Measurements from ENCODE around the gene LCN15. TPM values are rescaled to one million over a fixed set of nuclear protein-coding genes. Genes with fewer than 3 reads are reported as not detected.

The LCN15 gene
- total and polyA plus RNA-seq, 2 of the 13 experiments (the other 11 are each of a cell fraction or from before 2014, with no cell fraction given) = 1.3 to 53.7 TPM

DNA sequence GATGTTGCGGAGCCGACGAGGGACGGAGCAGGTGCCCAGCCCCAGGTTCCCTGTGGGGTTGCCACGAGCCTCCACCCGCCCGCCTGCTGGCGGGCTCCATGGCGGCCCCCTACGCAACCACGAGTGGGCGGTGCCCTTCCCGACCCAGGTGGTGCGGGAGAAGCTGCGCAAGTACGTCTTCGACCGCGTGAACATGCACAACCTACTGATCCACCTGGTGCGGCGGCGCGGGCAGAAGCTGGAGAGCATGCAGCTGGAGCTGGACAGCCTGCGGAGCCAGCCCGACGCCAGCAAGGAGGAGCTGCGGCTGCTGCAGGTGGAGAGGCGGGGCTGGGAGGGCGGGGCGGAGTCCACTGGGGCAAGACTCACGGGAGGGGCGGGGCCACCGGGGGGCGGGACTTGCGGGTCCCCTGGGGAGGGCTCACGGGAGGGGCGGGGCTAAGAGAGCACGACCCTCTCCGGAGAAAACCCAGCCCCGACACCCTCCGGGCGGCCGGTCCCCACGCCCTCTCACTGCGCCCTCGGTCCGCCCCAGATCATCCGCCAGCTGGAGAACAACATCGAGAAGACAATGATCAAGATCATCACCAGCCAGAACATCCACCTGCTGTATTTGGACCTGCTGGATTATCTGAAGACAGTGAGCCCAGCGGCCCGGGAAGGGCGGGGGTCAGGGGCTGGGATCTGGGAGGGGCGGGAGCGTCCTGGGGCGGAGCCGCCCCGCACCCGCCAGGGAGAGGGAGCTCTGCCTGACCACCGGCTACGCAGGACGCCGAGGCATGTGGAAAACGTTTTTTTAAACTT lies 35.7 kb upstream of the LCN15 start (continued):
- TF ChIP-seq TFAP4 (IDR thresholded peaks at IDR 0.05; ENCODE audit: borderline replicate concordance, low read depth) (no peak; the same call in 1 of the 2 replicates), ZNF577 (CRISPR knock-in tag; IDR thresholded peaks at IDR 0.05; ENCODE audit: borderline replicate concordance, low read depth) (no peak), ZNF34 (CRISPR knock-in tag; IDR thresholded peaks at IDR 0.05; ENCODE audit: borderline replicate concordance) (no peak), THRA (CRISPR knock-in tag; IDR thresholded peaks at IDR 0.05; ENCODE audit: borderline replicate concordance) (no peak), ZFX (CRISPR knock-in tag; IDR thresholded peaks at IDR 0.05; ENCODE audit: low read depth) (peak; percentile 33; the same call in 1 of the 2 replicates), ZNF768 (CRISPR knock-in tag; IDR thresholded peaks at IDR 0.05) (0 out of 2 replicates have a peak, but pooled peaks have one; percentile 0), YEATS2 (CRISPR knock-in tag; IDR thresholded peaks at IDR 0.05; ENCODE audit: borderline replicate concordance) (no peak), ZBED4 (CRISPR knock-in tag; IDR thresholded peaks at IDR 0.05; ENCODE audit: borderline replicate concordance) (no peak; the same call in 1 of the 2 replicates), YY1 (IDR thresholded peaks at IDR 0.05; ENCODE audit: insufficient read depth, insufficient replicate concordance, low read depth, low read length) (peak; percentile 66), BCL6 (CRISPR knock-in tag; IDR thresholded peaks at IDR 0.05) (no peak; the same call in 1 of the 2 replicates), BORCS8-MEF2B (CRISPR knock-in tag; IDR thresholded peaks at IDR 0.05) (no peak; the same call in 1 of the 2 replicates), NR2F2 (IDR thresholded peaks at IDR 0.05; ENCODE audit: borderline replicate concordance, low read depth) (no peak), ZNF431 (CRISPR knock-in tag; IDR thresholded peaks at IDR 0.05; ENCODE audit: borderline replicate concordance, low read depth) (no peak), TEAD3 (CRISPR knock-in tag; optimal IDR thresholded peaks at IDR 0.05; ENCODE audit: borderline replicate concordance) (peak; percentile 15), ZNF878 (CRISPR knock-in tag; IDR thresholded peaks at IDR 0.05) (no peak), SNAI1 (CRISPR knock-in tag; IDR thresholded peaks at IDR 0.05; ENCODE audit: borderline replicate concordance) (no peak), ZNF460 (CRISPR knock-in tag; IDR thresholded peaks at IDR 0.05; ENCODE audit: borderline replicate concordance) (no peak), PLSCR1 (CRISPR knock-in tag; IDR thresholded peaks at IDR 0.05; ENCODE audit: borderline replicate concordance) (no peak)
- TF ChIP-seq, protein P1, sequence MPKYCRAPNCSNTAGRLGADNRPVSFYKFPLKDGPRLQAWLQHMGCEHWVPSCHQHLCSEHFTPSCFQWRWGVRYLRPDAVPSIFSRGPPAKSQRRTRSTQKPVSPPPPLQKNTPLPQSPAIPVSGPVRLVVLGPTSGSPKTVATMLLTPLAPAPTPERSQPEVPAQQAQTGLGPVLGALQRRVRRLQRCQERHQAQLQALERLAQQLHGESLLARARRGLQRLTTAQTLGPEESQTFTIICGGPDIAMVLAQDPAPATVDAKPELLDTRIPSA (CRISPR knock-in tag; IDR thresholded peaks at IDR 0.05; ENCODE audit: borderline replicate concordance) = no peak
